Karpas-422 (cell line): ENCODE measurements around the gene PLXND1. TPM values are rescaled to one million over a fixed set of nuclear protein-coding genes. Genes with fewer than 3 reads are reported as not detected.
"Not testable (repeated sequence)": the region's sequence is repeated elsewhere in the genome, so short reads cannot be mapped to it uniquely, and the experiment has no call there.

Experiments
- DNase-seq: peaks from one replicate; pipeline ENCODE4 v3.0.0-alpha.2; 2015
- H2AFZ ChIP-seq: fragments of 200-600 bp; sonication (generic); 2 replicates; pipeline ENCODE4 v1.6.1; 2014; ENCODE audit warnings: antibody characterized with exemption, low read length, mixed read lengths
- H3K27ac ChIP-seq: fragments of 200-600 bp; sonication (generic); 2 replicates; pipeline ENCODE4 v1.5.1; 2014; ENCODE audit warnings: mild to moderate bottlenecking, low read length, moderate library complexity
- H3K27me3 ChIP-seq: fragments of 200-600 bp; sonication (generic); 2 replicates; pipeline ENCODE4 v1.6.1; 2014; ENCODE audit warnings: low read length, mixed read lengths
- H3K36me3 ChIP-seq: fragments of 200-600 bp; sonication (generic); 2 replicates; pipeline ENCODE4 v1.6.1; 2014; ENCODE audit warnings: low read length, mixed read lengths; ENCODE audit not compliant: insufficient read depth
- H3K4me1 ChIP-seq: fragments of 200-600 bp; sonication (generic); 2 replicates; pipeline ENCODE4 v1.6.1; 2014; ENCODE audit warnings: mild to moderate bottlenecking, low read length, mixed read lengths
- H3K4me2 ChIP-seq: fragments of 200-600 bp; sonication (generic); 2 replicates; pipeline ENCODE4 v1.6.1; 2014; ENCODE audit warnings: low read length, low read depth, mild to moderate bottlenecking; ENCODE audit not compliant: poor library complexity, severe bottlenecking
- H3K4me3 ChIP-seq: fragments of 200-600 bp; sonication (generic); 2 replicates; pipeline ENCODE4 v1.5.1; 2014; ENCODE audit warnings: mild to moderate bottlenecking, antibody characterized with exemption, low read length, mixed read lengths
- H3K79me2 ChIP-seq: fragments of 200-600 bp; sonication (generic); 2 replicates; pipeline ENCODE4 v1.6.1; 2014; ENCODE audit warnings: mild to moderate bottlenecking, low read length, mixed read lengths
- H3K9ac ChIP-seq: fragments of 200-600 bp; sonication (generic); 2 replicates; pipeline ENCODE4 v1.6.0; 2014; ENCODE audit warnings: low read length
- H3K9me2 ChIP-seq: fragments of 200-600 bp; sonication (generic), shearing (Covaris generic); replicated peaks from 2 replicates; pipeline ENCODE4 v1.6.0; 2014; ENCODE audit warnings: mild to moderate bottlenecking, low read length, moderate library complexity; ENCODE audit not compliant: insufficient read depth
- H3K9me3 ChIP-seq: fragments of 300-700, 200-600 bp; sonication (generic); 2 replicates; pipeline ENCODE4 v1.6.1; 2014; ENCODE audit warnings: low read length, mixed read lengths
- H4K20me1 ChIP-seq: fragments of 200-600 bp; sonication (generic); 2 replicates; pipeline ENCODE4 v1.6.1; 2014; ENCODE audit warnings: mild to moderate bottlenecking, antibody characterized with exemption, low read length, low read depth; ENCODE audit not compliant: insufficient read depth
- total RNA-seq: library from RNA; depleted of rRNA; stranded (reverse); fragments of >200 nt; shearing (Covaris generic); gene quantifications from 2 replicates; pipeline ENCODE4 v1.2.3, GENCODE V29; 2014; ENCODE audit warnings: low replicate concordance

PLXND1 gene
- total RNA-seq, 1 experiment from 2014 or later, result 0.52 TPM

DNA sequence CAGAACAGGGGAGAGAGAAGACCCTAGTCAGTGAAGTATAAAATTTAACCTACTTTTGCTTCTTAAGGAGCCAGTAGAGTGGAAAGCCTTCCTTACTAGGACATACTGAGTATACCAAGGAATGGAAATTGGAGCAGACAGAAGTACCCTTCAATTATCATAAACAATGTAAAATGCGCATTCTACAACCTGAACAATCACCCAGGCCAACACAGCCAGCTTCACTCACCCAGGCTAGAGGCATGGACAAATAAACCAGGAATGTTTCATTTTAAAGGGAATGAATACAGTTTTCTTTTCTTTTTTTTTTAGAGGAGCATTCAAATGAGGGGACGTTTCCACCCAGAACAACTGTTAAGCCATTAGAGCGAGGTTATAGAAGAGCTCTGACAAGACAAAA, 41.9 kb upstream of the PLXND1 start:
- Histone ChIP-seq H3K27ac (no peak overlapping the region), H4K20me1 (no peaks in the 10 kb centered on the region), H3K9me3 (no peaks in the 10 kb centered on the region), H3K4me2 (no peak overlapping the region), H3K4me1 (peaks cover 27% of the 10 kb centered on the region), H3K36me3 (no peaks in the 10 kb centered on the region), H2AFZ (no peak overlapping the region), H3K9ac (no peak overlapping the region), H3K79me2 (peaks cover 4% of the 10 kb centered on the region; the same call in 1 of the 2 replicates), H3K27me3 (no peaks in the 10 kb centered on the region), H3K9me2 (no peaks in the 10 kb centered on the region), H3K4me3 (no peak overlapping the region)
- no peak for DNase-seq

GRCh38 chr3:129645286-129645685, 38.8 kb upstream of the PLXND1 start:
- Histone ChIP-seq H3K79me2 (peaks cover 4% of the 10 kb centered on the region; the same call in 1 of the 2 replicates), H3K4me3 (no peak overlapping the region), H3K36me3 (no peaks in the 10 kb centered on the region), H3K4me2 (no peak overlapping the region), H3K4me1 (peaks cover 5% of the 10 kb centered on the region), H4K20me1 (no peaks in the 10 kb centered on the region), H2AFZ (no peak overlapping the region), H3K27ac (no peak overlapping the region), H3K27me3 (no peaks in the 10 kb centered on the region), H3K9ac (no peak overlapping the region), H3K9me3 (no peaks in the 10 kb centered on the region), H3K9me2 (no peaks in the 10 kb centered on the region)
- DNase-seq, result no peak

DNA sequence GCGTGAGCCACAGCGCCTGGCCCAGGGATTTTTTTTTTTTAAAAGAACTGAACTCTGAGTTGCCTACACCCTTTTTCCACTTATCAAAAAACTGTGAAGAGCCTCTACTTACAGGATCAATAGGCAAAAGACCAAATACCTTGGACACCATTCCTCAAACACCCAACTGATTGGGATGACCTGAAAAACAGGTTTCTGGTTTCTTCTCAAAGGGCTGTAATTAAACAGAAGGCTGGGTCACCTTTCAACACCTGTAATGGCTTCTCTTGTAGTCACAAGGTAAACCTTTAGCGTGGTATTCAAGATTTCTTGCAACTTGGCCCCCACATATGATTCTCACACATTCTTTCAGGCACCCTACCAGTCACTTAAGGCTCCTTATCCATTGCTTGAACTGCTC, 38.4 kb upstream of the PLXND1 start:
- Histone ChIP-seq H2AFZ (no peak overlapping the region), H3K4me1 (peaks cover under 1% of the 10 kb centered on the region; the same call in 1 of the 2 replicates), H3K79me2 (peaks cover 2% of the 10 kb centered on the region; the same call in 1 of the 2 replicates), H4K20me1 (no peaks in the 10 kb centered on the region), H3K9me3 (no peaks in the 10 kb centered on the region), H3K36me3 (no peaks in the 10 kb centered on the region), H3K4me2 (no peak overlapping the region), H3K9ac (no peak overlapping the region), H3K4me3 (no peak overlapping the region), H3K9me2 (no peaks in the 10 kb centered on the region), H3K27me3 (no peaks in the 10 kb centered on the region), H3K27ac (no peak overlapping the region)
- DNase-seq, result no peak

- H3K4me3 ChIP-seq, H3K36me3 ChIP-seq, H4K20me1 ChIP-seq, H3K9me3 ChIP-seq, H3K27ac ChIP-seq, H3K27me3 ChIP-seq, H3K4me1 ChIP-seq, DNase-seq, H3K4me2 ChIP-seq, H3K9me2 ChIP-seq, H2AFZ ChIP-seq, H3K9ac ChIP-seq, H3K79me2 ChIP-seq: not testable (repeated sequence)
Observed at GRCh38 chr3:129641567-129642260, 35.2 kb upstream of the PLXND1 start.

DNA sequence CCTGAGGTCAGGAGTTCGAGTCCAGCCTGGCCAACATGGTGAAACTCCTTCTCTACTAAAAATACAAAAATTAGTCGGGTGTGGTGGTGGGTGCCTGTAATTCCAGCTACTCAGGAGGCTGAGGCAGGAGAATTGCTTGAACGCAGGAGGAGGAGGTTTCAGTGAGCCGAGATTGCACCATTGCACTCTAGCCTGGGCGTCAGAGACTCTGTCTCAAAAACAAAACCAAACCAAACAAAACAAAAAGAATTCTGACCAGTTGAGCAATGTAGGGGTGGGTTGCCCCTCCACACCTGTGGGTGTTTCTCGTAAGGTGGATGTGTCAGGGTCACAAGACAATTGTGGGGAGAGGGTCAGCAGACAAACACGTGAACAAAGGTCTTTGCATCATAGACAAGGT, 34.5 kb upstream of the PLXND1 start:
- H3K4me2 ChIP-seq, result not testable (repeated sequence)

DNA sequence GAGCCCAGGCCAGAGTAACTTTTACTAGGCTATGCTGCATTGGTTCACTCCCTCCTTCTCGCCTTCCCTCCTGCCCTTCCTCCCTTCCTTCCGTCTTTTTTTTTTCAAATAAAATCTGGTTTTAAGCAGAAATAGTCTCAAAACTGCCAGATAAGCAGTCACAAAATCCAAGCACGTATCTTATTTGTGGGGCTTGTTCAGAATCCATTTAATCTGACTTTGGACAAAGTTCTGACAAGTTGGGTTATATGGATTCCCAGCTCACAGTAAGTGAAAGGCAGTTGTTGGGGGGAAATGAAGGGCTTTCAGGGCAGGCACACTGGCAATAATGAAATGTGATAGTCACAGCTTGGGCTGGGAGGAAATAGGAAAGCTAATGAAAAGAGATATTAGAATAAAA, 32.0 kb upstream of the PLXND1 start:
- no peak for DNase-seq
- Histone ChIP-seq H3K9me3 (no peaks in the 10 kb centered on the region), H3K9ac (no peak overlapping the region), H3K4me3 (no peak overlapping the region), H3K36me3 (no peaks in the 10 kb centered on the region), H3K27ac (no peak overlapping the region), H3K4me1 (peaks cover 7% of the 10 kb centered on the region), H4K20me1 (no peaks in the 10 kb centered on the region), H3K9me2 (no peaks in the 10 kb centered on the region), H2AFZ (no peak overlapping the region), H3K27me3 (no peaks in the 10 kb centered on the region), H3K79me2 (no peaks in the 10 kb centered on the region), H3K4me2 (no peak overlapping the region)

More for the DNA sequence above, 34.5 kb upstream of the PLXND1 start:
- H2AFZ ChIP-seq, DNase-seq, H3K36me3 ChIP-seq, H3K9ac ChIP-seq, H4K20me1 ChIP-seq, H3K27me3 ChIP-seq, H3K4me1 ChIP-seq, H3K9me2 ChIP-seq, H3K27ac ChIP-seq, H3K4me3 ChIP-seq, H3K9me3 ChIP-seq, H3K79me2 ChIP-seq: not testable (repeated sequence)

DNA sequence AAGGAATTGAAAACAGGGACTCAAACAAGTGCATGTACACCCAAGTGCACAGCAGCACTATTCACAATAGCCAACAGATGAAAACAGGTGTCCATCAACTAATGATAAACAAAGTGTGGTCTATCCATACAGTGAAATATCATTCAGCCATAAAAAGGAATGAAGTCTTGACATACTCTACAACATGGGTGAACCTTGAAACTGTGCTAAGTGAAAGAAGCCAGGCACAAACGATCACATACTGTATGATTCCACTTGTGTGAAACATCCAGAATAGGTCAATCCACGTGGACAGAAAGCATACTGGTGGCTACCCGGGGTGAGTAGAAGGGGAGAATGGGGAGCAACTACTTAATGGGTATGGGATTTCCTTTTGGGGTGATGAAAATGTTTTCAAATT, 29.6 kb upstream of the PLXND1 start:
- no peaks in the 10 kb centered on the region for H3K79me2 ChIP-seq
- no peaks in the 10 kb centered on the region for H4K20me1 ChIP-seq
- no peaks in the 10 kb centered on the region for H3K9me2 ChIP-seq
- H3K4me2 ChIP-seq, result no peak overlapping the region
- no peaks in the 10 kb centered on the region for H3K9me3 ChIP-seq
- no peak overlapping the region for H3K27ac ChIP-seq
- no peak overlapping the region for H2AFZ ChIP-seq
- no peak overlapping the region for H3K4me3 ChIP-seq
- H3K4me1 ChIP-seq, result peaks cover 7% of the 10 kb centered on the region
- no peak for DNase-seq
- no peaks in the 10 kb centered on the region for H3K27me3 ChIP-seq
- no peak overlapping the region for H3K9ac ChIP-seq
- H3K36me3 ChIP-seq, result no peaks in the 10 kb centered on the region

- Histone ChIP-seq H3K27me3 (no peaks in the 10 kb centered on the region), H3K9me2 (no peaks in the 10 kb centered on the region), H3K9ac (no peak overlapping the region), H4K20me1 (no peaks in the 10 kb centered on the region), H3K9me3 (no peaks in the 10 kb centered on the region), H3K27ac (no peak overlapping the region), H3K79me2 (no peaks in the 10 kb centered on the region), H3K36me3 (no peaks in the 10 kb centered on the region), H3K4me3 (no peak overlapping the region), H3K4me1 (peaks cover 7% of the 10 kb centered on the region), H2AFZ (no peak overlapping the region), H3K4me2 (no peak overlapping the region)
- DNase-seq, result no peak
Observed at GRCh38 chr3:129635656-129636055, 29.2 kb upstream of the PLXND1 start.
